GM13977 (cell line): Measurements from ENCODE around the gene GTF3A.

Source experiments
- DNase-seq: peaks from one replicate; pipeline ENCODE4 v3.0.0; 2012; ENCODE audit warnings: low spot score
- CTCF ChIP-seq: IDR thresholded peaks from 2 replicates; pipeline ENCODE4 v1.5.1; 2012; ENCODE audit warnings: mild to moderate bottlenecking, control low read depth; ENCODE audit not compliant: insufficient read depth; ENCODE audit errors: extremely low read depth, missing control alignments
- in situ Hi-C: fragments of 300-500 bp; cut with MboI; formaldehyde crosslinking; loops from one replicate; pipeline ENCODE4 v1.12.0; 2022; ENCODE audit warnings: low sequenced_read_pairs, low pct_unique_long_range_greater_than_20kb, mixed read lengths, inconsistent platforms; ENCODE audit not compliant: unreplicated experiment

Gene GTF3A

GRCh38 chr13:27425918-27426630, 1.7 kb downstream of the GTF3A start:
- DNase-seq, result peak; percentile 55
- peak; percentile 31 for TF ChIP-seq CTCF
- in situ Hi-C loops, result no loop called here

- TF ChIP-seq CTCF, result no peak
- in situ Hi-C loops, result no loop called here
- no peak for DNase-seq
These were observed 3.2 kb downstream of the GTF3A start for GRCh38 chr13:27427641-27428040.

GRCh38 chr13:27428160-27428559, 3.7 kb downstream of the GTF3A start:
- no peak for DNase-seq
- in situ Hi-C loops, result no loop called here
- no peak for TF ChIP-seq CTCF

GRCh38 chr13:27432180-27432579, 7.8 kb downstream of the GTF3A start:
- no peak for DNase-seq
- in situ Hi-C loops, result no loop called here
- TF ChIP-seq CTCF, result no peak

- no peak for DNase-seq
- in situ Hi-C loops, result no loop called here
- TF ChIP-seq CTCF, result no peak
These were observed 8.3 kb downstream of the GTF3A start for GRCh38 chr13:27432611-27433210.

GRCh38 chr13:27437126-27437525, 12.7 kb downstream of the GTF3A start:
- in situ Hi-C loops, result no loop called here
- DNase-seq, result no peak

More at GRCh38 chr13:27437126-27437525, 12.7 kb downstream of the GTF3A start:
- no peak for TF ChIP-seq CTCF
